ENCODE results near the gene C10orf105. TPM values are rescaled to one million over a fixed set of nuclear protein-coding genes. Genes with fewer than 3 reads are reported as not detected.
A peak's percentile ranks its signal among the peaks of the same experiment; 100 is the strongest.

C10orf105 gene
- total RNA-seq, 2 experiments from 2014 or later: 0.34 to 0.40 TPM

GRCh38 chr10:71715860-71716259, 3.7 kb downstream of the C10orf105 start:
- DNase-seq (no peak), ATAC-seq (no peak)
- Mint-ChIP-seq H3K4me3 (no peak overlapping the region), H3K27me3 (no peaks in the 10 kb centered on the region), H3K9me3 (ENCODE audit: low read depth) (no peaks in the 10 kb centered on the region), H3K36me3 (ENCODE audit: low read depth) (no peaks in the 10 kb centered on the region), H3K4me1 (peaks cover 41% of the 10 kb centered on the region), H3K27ac (peak overlapping the region; percentile 42)
- intact Hi-C loops (cut with DNase I, micrococcal nuclease): no loop called here
- ChIA-PET POLR2A (no interaction called here), CTCF (interaction anchor here (0.9 to 4.2 kb wide), 5 partner anchors 8 to 21 kb away, joined by 3 to 28 read pairs (median 4); no protein-coding TSS in a partner anchor)

- no peaks in the 10 kb centered on the region for H3K9me3 Mint-ChIP-seq (ENCODE audit: low read depth)
- peaks cover 42% of the 10 kb centered on the region for H3K4me1 Mint-ChIP-seq
- ATAC-seq (no peak), DNase-seq (no peak)
- CTCF ChIA-PET: interaction anchor here (0.9 to 4.2 kb wide), 6 partner anchors 7 to 97 kb away, joined by 3 to 28 read pairs (median 3); no protein-coding TSS in a partner anchor
- no peaks in the 10 kb centered on the region for H3K27me3 Mint-ChIP-seq
- no peaks in the 10 kb centered on the region for H3K36me3 Mint-ChIP-seq (ENCODE audit: low read depth)
- H3K4me3 Mint-ChIP-seq: no peak overlapping the region
- POLR2A ChIA-PET: no interaction called here
- H3K27ac Mint-ChIP-seq: peak overlapping the region; percentile 42
- intact Hi-C loops (cut with DNase I, micrococcal nuclease): no loop called here
Measured at GRCh38 chr10:71715026-71715425, 4.6 kb downstream of the C10orf105 start.

DNA sequence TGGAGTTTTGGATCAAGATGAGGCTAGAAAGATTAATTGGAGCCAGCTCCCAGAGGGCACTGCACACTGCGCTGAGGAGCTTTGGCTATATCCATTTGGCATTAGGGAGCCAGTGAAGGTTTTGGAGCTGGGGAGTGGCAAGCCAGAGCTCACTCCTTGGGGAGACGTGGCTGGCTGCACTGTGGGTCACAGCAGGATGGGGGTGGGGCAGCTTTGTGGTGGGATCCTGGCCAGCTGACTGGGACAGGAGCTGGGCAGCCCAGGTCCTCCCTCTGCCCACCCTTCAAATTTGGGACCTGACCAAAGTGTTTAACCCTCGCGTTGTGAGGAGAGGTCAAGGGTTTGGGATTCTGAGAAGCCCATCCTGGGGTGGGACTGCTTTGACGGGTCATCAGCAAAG, 5.0 kb downstream of the C10orf105 start:
- no peak for DNase-seq
- H3K27ac Mint-ChIP-seq: peak overlapping the region; percentile 98
- H3K27me3 Mint-ChIP-seq: no peaks in the 10 kb centered on the region
- no peak for ATAC-seq
- H3K4me1 Mint-ChIP-seq: peaks cover 45% of the 10 kb centered on the region
- no peaks in the 10 kb centered on the region for H3K9me3 Mint-ChIP-seq (ENCODE audit: low read depth)
- H3K4me3 Mint-ChIP-seq: peak overlapping the region; percentile 42
- CTCF ChIA-PET: interaction anchor here (0.9 to 1.9 kb wide), 5 partner anchors 10 to 97 kb away, joined by 3 to 4 read pairs (median 3); no protein-coding TSS in a partner anchor
- H3K36me3 Mint-ChIP-seq (ENCODE audit: low read depth): no peaks in the 10 kb centered on the region
- POLR2A ChIA-PET: no interaction called here
- intact Hi-C loops (cut with DNase I, micrococcal nuclease): loop anchor here in 1 of 2 experiments (5.0 kb wide), 1 partner anchor 98 kb away; no protein-coding TSS in a partner anchor

DNA sequence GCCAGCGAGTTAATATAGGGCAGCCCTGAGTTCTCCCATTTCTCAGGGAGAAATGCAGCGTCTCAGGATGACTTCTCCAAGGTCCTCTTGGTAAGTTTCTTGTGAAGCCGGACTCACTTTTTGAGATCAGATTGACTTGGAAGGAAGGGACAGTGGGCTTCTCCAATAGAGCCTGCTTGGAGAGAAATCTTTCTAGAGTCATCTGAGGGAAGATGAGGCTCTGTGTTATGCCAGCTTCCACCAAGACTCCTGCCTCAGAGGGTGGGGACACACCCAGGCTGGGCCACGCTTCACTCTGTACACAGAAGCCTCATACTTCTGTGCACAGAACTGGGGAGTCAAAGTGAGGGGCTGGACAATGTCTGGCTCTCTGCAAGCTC, 5.6 kb downstream of the C10orf105 start:
- Mint-ChIP-seq H3K9me3 (ENCODE audit: low read depth) (no peaks in the 10 kb centered on the region), H3K36me3 (ENCODE audit: low read depth) (no peaks in the 10 kb centered on the region), H3K4me1 (peaks cover 46% of the 10 kb centered on the region), H3K27me3 (no peaks in the 10 kb centered on the region), H3K4me3 (peak overlapping the region; percentile 42), H3K27ac (peak overlapping the region; percentile 98)
- intact Hi-C loops (cut with DNase I, micrococcal nuclease): loop anchor here in 1 of 2 experiments (5.0 kb wide), 1 partner anchor 98 kb away; no protein-coding TSS in a partner anchor
- DNase-seq: no peak
- POLR2A ChIA-PET: no interaction called here
- CTCF ChIA-PET: interaction anchor here (1.0 to 3.0 kb wide), 5 partner anchors 8 to 98 kb away, joined by 3 to 8 read pairs (median 3); partner anchors contain the start of gene VSIR
- peak; percentile 35 for ATAC-seq

GRCh38 chr10:71713135-71714030, 6.2 kb downstream of the C10orf105 start:
- H3K27me3 Mint-ChIP-seq: no peaks in the 10 kb centered on the region
- peaks cover 46% of the 10 kb centered on the region for H3K4me1 Mint-ChIP-seq
- DNase-seq (peak; percentile 49), ATAC-seq (peak; percentile 50)
- POLR2A ChIA-PET: interaction anchor here (0.6 to 1.3 kb wide), 3 partner anchors 35 to 60 kb away, joined by 3 to 5 read pairs (median 3); partner anchors contain the start of gene VSIR
- H3K36me3 Mint-ChIP-seq (ENCODE audit: low read depth): no peaks in the 10 kb centered on the region
- CTCF ChIA-PET: interaction anchor here (0.5 to 3.0 kb wide), 12 partner anchors 8 to 347 kb away, joined by 3 to 8 read pairs (median 3); partner anchors contain the start of gene VSIR
- intact Hi-C loops (cut with DNase I, micrococcal nuclease): loop anchor here in 1 of 2 experiments (1.0 to 5.0 kb wide), 2 partner anchors 60 to 99 kb away; partner anchors contain the start of gene VSIR
- peak overlapping the region; percentile 61 for H3K4me3 Mint-ChIP-seq
- H3K9me3 Mint-ChIP-seq (ENCODE audit: low read depth): no peaks in the 10 kb centered on the region
- peak overlapping the region; percentile 98 for H3K27ac Mint-ChIP-seq

DNA sequence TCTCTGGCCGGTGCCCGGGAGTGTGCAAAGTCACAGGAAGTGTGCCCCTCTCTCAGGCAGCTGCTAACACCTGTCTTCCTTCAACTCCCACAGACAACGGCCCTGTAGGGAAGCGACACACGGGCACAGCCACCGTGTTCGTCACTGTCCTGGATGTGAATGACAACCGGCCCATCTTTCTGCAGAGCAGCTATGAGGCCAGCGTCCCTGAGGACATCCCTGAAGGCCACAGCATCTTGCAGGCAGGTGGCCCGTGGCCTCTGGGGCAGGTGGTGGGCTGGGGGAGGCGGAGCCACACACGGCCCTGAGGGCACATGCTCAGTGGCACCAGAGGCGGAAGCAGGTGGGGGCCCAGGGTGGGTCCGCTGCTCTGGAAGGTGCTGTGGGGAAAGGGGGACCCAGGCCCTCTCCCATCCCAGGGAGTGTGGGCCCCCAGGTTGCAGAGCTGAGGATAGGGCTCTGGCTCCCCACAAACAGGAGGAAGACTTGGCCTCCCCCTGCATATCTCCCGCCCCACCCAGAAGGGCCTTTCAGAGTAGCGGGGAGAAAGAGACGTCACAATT, 6.9 kb downstream of the C10orf105 start:
- Mint-ChIP-seq H3K9me3 (ENCODE audit: low read depth) (no peaks in the 10 kb centered on the region), H3K4me3 (peak overlapping the region; percentile 61), H3K36me3 (ENCODE audit: low read depth) (no peaks in the 10 kb centered on the region), H3K4me1 (peaks cover 54% of the 10 kb centered on the region), H3K27ac (peak overlapping the region; percentile 98), H3K27me3 (no peaks in the 10 kb centered on the region)
- DNase-seq (no peak), ATAC-seq (peak; percentile 49)
- ChIA-PET CTCF (interaction anchor here (0.6 to 3.0 kb wide), 11 partner anchors 8 to 182 kb away, joined by 3 to 21 read pairs (median 3); partner anchors contain the start of gene VSIR), POLR2A (interaction anchor here (0.6 to 1.3 kb wide), 3 partner anchors 36 to 61 kb away, joined by 3 to 5 read pairs (median 3); partner anchors contain the start of gene VSIR)
- intact Hi-C loops (cut with DNase I, micrococcal nuclease): loop anchor here in 1 of 2 experiments (1.0 to 5.0 kb wide), 2 partner anchors 61 to 100 kb away; partner anchors contain the start of gene VSIR

- Mint-ChIP-seq H3K27ac (peak overlapping the region; percentile 98), H3K4me3 (no peak overlapping the region), H3K27me3 (no peaks in the 10 kb centered on the region), H3K4me1 (peaks cover 57% of the 10 kb centered on the region), H3K36me3 (ENCODE audit: low read depth) (no peaks in the 10 kb centered on the region), H3K9me3 (ENCODE audit: low read depth) (no peaks in the 10 kb centered on the region)
- ChIA-PET POLR2A (interaction anchor here (0.6 to 1.3 kb wide), 2 partner anchors 57 to 408 kb away, joined by 3 read pairs; no protein-coding TSS in a partner anchor), CTCF (interaction anchor here (0.6 to 3.0 kb wide), 8 partner anchors 13 to 181 kb away, joined by 3 to 21 read pairs (median 3); partner anchors contain the start of gene VSIR)
- intact Hi-C loops (cut with DNase I, micrococcal nuclease): loop anchor here in 1 of 2 experiments (5.0 kb wide), 1 partner anchor 100 kb away; no protein-coding TSS in a partner anchor
- DNase-seq (no peak), ATAC-seq (no peak)
Measured at GRCh38 chr10:71712170-71712569, 7.4 kb downstream of the C10orf105 start.

DNA sequence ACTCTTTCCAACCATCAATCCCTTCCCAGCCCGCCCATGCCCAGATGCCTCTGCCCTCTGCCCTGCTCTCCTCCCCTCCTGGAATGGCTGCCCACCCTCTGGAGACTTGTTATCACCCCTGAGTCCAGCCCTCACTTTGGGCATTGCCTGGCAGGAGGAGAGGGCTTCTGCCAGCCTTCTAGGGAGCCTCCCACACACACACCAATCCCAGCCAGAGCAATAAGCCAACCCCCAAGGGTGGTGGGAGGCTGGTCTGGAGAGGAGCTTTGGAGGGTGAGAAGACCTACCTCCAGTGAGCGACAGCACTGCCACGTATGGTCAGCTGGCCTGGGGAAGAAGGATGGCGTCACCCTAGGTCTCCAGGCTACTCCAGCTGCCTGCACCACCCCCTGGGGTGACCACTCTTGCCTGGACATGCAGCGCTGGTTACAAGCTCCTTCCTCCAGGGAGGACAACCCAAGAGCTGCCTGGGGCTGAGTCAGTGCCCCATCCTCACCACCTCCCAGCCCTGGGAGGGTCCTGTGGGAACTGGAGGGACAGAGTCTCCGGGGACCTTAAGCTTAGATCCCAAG, 8.4 kb downstream of the C10orf105 start:
- H3K4me3 Mint-ChIP-seq: no peak overlapping the region
- no peaks in the 10 kb centered on the region for H3K36me3 Mint-ChIP-seq (ENCODE audit: low read depth)
- H3K4me1 Mint-ChIP-seq: peaks cover 54% of the 10 kb centered on the region
- DNase-seq (no peak), ATAC-seq (no peak)
- intact Hi-C loops (cut with DNase I, micrococcal nuclease): loop anchor here in 1 of 2 experiments (5.0 kb wide), 1 partner anchor 101 kb away; no protein-coding TSS in a partner anchor
- H3K27ac Mint-ChIP-seq: no peak overlapping the region
- POLR2A ChIA-PET: interaction anchor here (0.6 kb wide), 1 partner anchor 407 kb away, joined by 3 read pairs; no protein-coding TSS in a partner anchor
- no peaks in the 10 kb centered on the region for H3K9me3 Mint-ChIP-seq (ENCODE audit: low read depth)
- H3K27me3 Mint-ChIP-seq: no peaks in the 10 kb centered on the region
- CTCF ChIA-PET: interaction anchor here (0.6 to 3.0 kb wide), 5 partner anchors 11 to 224 kb away, joined by 3 to 21 read pairs (median 4); partner anchors contain the start of gene VSIR

DNA sequence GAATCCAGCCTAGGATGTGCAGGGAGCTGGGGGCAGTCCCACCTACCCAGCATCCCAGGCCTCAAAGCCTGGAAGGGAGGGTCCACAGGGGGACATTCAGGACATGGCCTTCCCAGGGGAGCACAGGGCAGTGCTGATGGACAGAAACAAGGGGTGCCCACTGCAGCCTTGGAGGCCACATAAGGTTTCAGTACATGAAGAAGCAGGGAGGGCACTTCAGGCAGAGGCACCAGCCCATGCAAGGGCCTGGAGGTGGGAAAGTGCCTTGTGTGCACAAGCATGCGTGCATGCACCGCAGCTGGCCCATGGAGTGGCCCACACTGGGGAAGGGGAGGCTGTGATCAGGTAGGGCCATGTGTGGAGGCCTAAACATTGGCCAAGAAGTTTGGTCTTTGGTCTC, 9.1 kb downstream of the C10orf105 start:
- no peak for DNase-seq
- no peak for ATAC-seq
- ChIA-PET POLR2A (no interaction called here), CTCF (interaction anchor here (0.6 to 2.4 kb wide), 3 partner anchors 13 to 32 kb away, joined by 3 to 21 read pairs (median 3); no protein-coding TSS in a partner anchor)
- Mint-ChIP-seq H3K4me1 (peaks cover 50% of the 10 kb centered on the region), H3K36me3 (ENCODE audit: low read depth) (no peaks in the 10 kb centered on the region), H3K4me3 (no peak overlapping the region), H3K27ac (no peak overlapping the region), H3K9me3 (ENCODE audit: low read depth) (no peaks in the 10 kb centered on the region), H3K27me3 (no peaks in the 10 kb centered on the region)
- intact Hi-C loops (cut with DNase I, micrococcal nuclease): loop anchor here in 1 of 2 experiments (5.0 kb wide), 1 partner anchor 102 kb away; no protein-coding TSS in a partner anchor
